IMR-90 (cell line): Measurements from ENCODE around the gene CAMK2B. TPM values are rescaled to one million over a fixed set of nuclear protein-coding genes. Genes with fewer than 3 reads are reported as not detected.

ENCODE experiments used
- ATAC-seq: fragments of 200-7000 bp; cut with Tn5 transposase; 2 replicates; pipeline ENCODE4 v1.9.1; 2020; ENCODE audit warnings: low read depth, mild to moderate bottlenecking, moderate library complexity
- BruUV-seq: library from RNA; stranded (reverse); fragments of 400-500 nt; replicated peaks from 2 replicates; lab custom pipeline; 2021; lab: Mats Ljungman, UMichigan
- CTCF ChIA-PET: fragments of 300-600 bp; formaldehyde crosslinking; extraction: SDS; loops from one replicate; lab custom pipeline; 2021; ENCODE audit warnings: antibody characterized with exemption; lab: Yijun Ruan, JAX
- POLR2A ChIA-PET: fragments of 300-600 bp; sonication (Branson Sonifier 250); formaldehyde crosslinking; loops from one replicate; lab custom pipeline; 2022; ENCODE audit warnings: antibody characterized with exemption; ENCODE audit not compliant: unreplicated experiment; lab: Charles Lee
- DNase-seq: peaks from one replicate; pipeline ENCODE4 v3.0.0; 2013
- H2AFZ ChIP-seq: replicated peaks from 2 replicates; pipeline ENCODE3; 2013; ENCODE audit warnings: low read length, mild to moderate bottlenecking; ENCODE audit not compliant: poor library complexity
- H2AK5ac ChIP-seq: 2 replicates; pipeline ENCODE4 v1.6.1; 2013; ENCODE audit warnings: low read depth, low read length, inconsistent platforms
- H2AK9ac ChIP-seq: replicated peaks from 2 replicates; pipeline ENCODE3; 2013; ENCODE audit warnings: mild to moderate bottlenecking, low read depth, low read length, moderate library complexity; ENCODE audit not compliant: poor library complexity
- H2BK120ac ChIP-seq: 2 replicates; pipeline ENCODE4 v1.6.1; 2013; ENCODE audit warnings: low read depth, low read length, inconsistent platforms
- H2BK15ac ChIP-seq: 3 replicates; pipeline ENCODE4 v1.6.1; 2013; ENCODE audit warnings: low read depth, low read length, inconsistent platforms
- H2BK20ac ChIP-seq: 2 replicates; pipeline ENCODE4 v1.6.1; 2013; ENCODE audit warnings: low read depth, mild to moderate bottlenecking, inconsistent platforms, low read length, moderate library complexity
- H2BK5ac ChIP-seq: 2 replicates; pipeline ENCODE4 v1.6.1; 2013; ENCODE audit warnings: mild to moderate bottlenecking, low read depth, low read length, inconsistent platforms; ENCODE audit not compliant: poor library complexity, severe bottlenecking
- H3K14ac ChIP-seq: replicated peaks from 2 replicates; pipeline ENCODE4 v1.6.1; 2013; ENCODE audit warnings: low read depth, low read length, inconsistent platforms
- H3K18ac ChIP-seq: 2 replicates; pipeline ENCODE4 v1.6.1; 2013; ENCODE audit warnings: low read depth, low read length, control low read depth
- H3K23ac ChIP-seq: 2 replicates; pipeline ENCODE4 v1.6.1; 2013; ENCODE audit warnings: low read depth, low read length, inconsistent platforms
- H3K27ac ChIP-seq: 2 replicates; pipeline ENCODE4 v1.5.1; 2013; ENCODE audit warnings: mild to moderate bottlenecking, control low read depth, low read length; ENCODE audit not compliant: insufficient read depth
- H3K27me3 ChIP-seq: 2 replicates; pipeline ENCODE4 v1.6.1; 2013; ENCODE audit warnings: low read length; ENCODE audit not compliant: control insufficient read depth, insufficient read depth
- H3K36me3 ChIP-seq: 2 replicates; pipeline ENCODE4 v1.6.1; 2013; ENCODE audit warnings: low read length, mixed read lengths; ENCODE audit not compliant: control insufficient read depth, insufficient read depth
- H3K4ac ChIP-seq: 2 replicates; pipeline ENCODE4 v1.6.1; 2013; ENCODE audit warnings: low read depth, low read length, inconsistent platforms
- H3K4me1 ChIP-seq: 2 replicates; pipeline ENCODE4 v1.6.1; 2013; ENCODE audit warnings: low read length, mixed read lengths; ENCODE audit not compliant: control insufficient read depth, insufficient read depth
- H3K4me2 ChIP-seq: 2 replicates; pipeline ENCODE4 v1.6.1; 2013; ENCODE audit warnings: low read depth, mild to moderate bottlenecking, control low read depth, low read length, moderate library complexity
- H3K4me3 ChIP-seq: 2 replicates; pipeline ENCODE4 v1.5.1; 2013; ENCODE audit warnings: low read depth, mild to moderate bottlenecking, control low read depth, low read length, moderate library complexity; ENCODE audit not compliant: insufficient read depth
- H3K56ac ChIP-seq: 2 replicates; pipeline ENCODE4 v1.6.1; 2013; ENCODE audit warnings: low read length, inconsistent platforms; ENCODE audit not compliant: insufficient read depth; ENCODE audit errors: extremely low read depth
- H3K79me1 ChIP-seq, 2 experiments: 2 replicates each; pipeline ENCODE4 v1.6.1; 2013; ENCODE audit warnings: low read length in 2 of 2, inconsistent platforms in 1 of 2, low read depth in 1 of 2
- H3K9ac ChIP-seq: 2 replicates; pipeline ENCODE4 v1.6.1; 2013; ENCODE audit warnings: low read depth, low read length, control low read depth
- H3K9me1 ChIP-seq: 2 replicates; pipeline ENCODE4 v1.6.1; 2013; ENCODE audit warnings: low read length, inconsistent platforms; ENCODE audit not compliant: insufficient read depth
- H3K9me3 ChIP-seq: 2 replicates; pipeline ENCODE4 v1.6.1; 2013; ENCODE audit warnings: low read length; ENCODE audit not compliant: control insufficient read depth, insufficient read depth
- H4K20me1 ChIP-seq: 2 replicates; pipeline ENCODE4 v1.6.1; 2013; ENCODE audit warnings: low read length, inconsistent platforms; ENCODE audit not compliant: insufficient read depth
- H4K5ac ChIP-seq: 2 replicates; pipeline ENCODE4 v1.6.1; 2013; ENCODE audit warnings: mild to moderate bottlenecking, low read depth, low read length, control low read depth
- H4K8ac ChIP-seq, 2 experiments: 2 replicates each; pipeline ENCODE4 v1.6.1; 2013; ENCODE audit warnings: low read depth in 2 of 2, low read length in 2 of 2, control low read depth in 1 of 2, inconsistent platforms in 1 of 2
- H4K91ac ChIP-seq: 2 replicates; pipeline ENCODE4 v1.6.1; 2013; ENCODE audit warnings: low read depth, low read length, inconsistent platforms; ENCODE audit not compliant: insufficient read depth
- CEBPB ChIP-seq: IDR thresholded peaks from 2 replicates; pipeline ENCODE4 v1.6.1; 2012; ENCODE audit warnings: low read depth, low read length, improper control_type of control experiment
- CHD1 ChIP-seq: IDR thresholded peaks from 2 replicates; pipeline ENCODE4 v1.6.1; 2012; ENCODE audit warnings: low read depth, low read length, improper control_type of control experiment
- MAFK ChIP-seq: IDR thresholded peaks from 2 replicates; pipeline ENCODE4 v1.6.1; 2012; ENCODE audit warnings: low read depth, low read length, improper control_type of control experiment
- MXI1 ChIP-seq: IDR thresholded peaks from 2 replicates; pipeline ENCODE4 v1.6.1; 2012; ENCODE audit warnings: low read depth, mild to moderate bottlenecking, low read length, moderate library complexity, borderline replicate concordance
- WGBS, 2 experiments: methylation state at CpG; one replicate each; pipeline versions ENCODE4 v1.1.5 to v1.1.7; 2013; ENCODE audit warnings: missing lambda C conversion rate in 2 of 2; ENCODE audit not compliant: insufficient read length in 1 of 2; ENCODE audit errors: extremely low coverage in 2 of 2; 5-methylcytosine and 5-hydroxymethylcytosine counted together
- dilution Hi-C: fragments of 300-500 bp; cut with HindIII; formaldehyde crosslinking; loops from one replicate; pipeline ENCODE4 v1.14.3; 2018; ENCODE audit warnings: low sequenced_read_pairs; ENCODE audit not compliant: unreplicated experiment
- in situ Hi-C: fragments of 300-500 bp; cut with MboI; formaldehyde crosslinking; loops from 3 replicates; pipeline ENCODE4 v1.14.3; 2019; ENCODE audit warnings: low sequenced_read_pairs, inconsistent platforms, mixed read lengths
- intact Hi-C: fragments of 100-400 bp; cut with micrococcal nuclease; formaldehyde crosslinking; loops from 2 replicates; pipeline ENCODE4 v1.10.0; 2022
- polyA plus RNA-seq, 3 experiments: library from polyadenylated mRNA; depleted of rRNA; stranded (reverse); fragments of >200 nt; gene quantifications; 2 replicates each; pipeline ENCODE4 v1.2.3, GENCODE V29; 2012; ENCODE audit warnings: low replicate concordance in 1 of 3
- total RNA-seq: library from RNA; depleted of rRNA; stranded (reverse); fragments of >200 nt; gene quantifications from 2 replicates; pipeline ENCODE4 v1.2.3, GENCODE V29; 2012
- TF ChIP-seq, protein P1 (sequence below): fragments of 150-350 bp; IDR thresholded peaks from 2 replicates; pipeline ENCODE4 v1.6.1; 2017; ENCODE audit warnings: mild to moderate bottlenecking, antibody characterized with exemption, low read length, low read depth

The CAMK2B gene
- total and polyA plus RNA-seq, 2 of the 4 experiments (the other 2 are of a cell fraction), result 0.18 to 0.36 TPM

DNA sequence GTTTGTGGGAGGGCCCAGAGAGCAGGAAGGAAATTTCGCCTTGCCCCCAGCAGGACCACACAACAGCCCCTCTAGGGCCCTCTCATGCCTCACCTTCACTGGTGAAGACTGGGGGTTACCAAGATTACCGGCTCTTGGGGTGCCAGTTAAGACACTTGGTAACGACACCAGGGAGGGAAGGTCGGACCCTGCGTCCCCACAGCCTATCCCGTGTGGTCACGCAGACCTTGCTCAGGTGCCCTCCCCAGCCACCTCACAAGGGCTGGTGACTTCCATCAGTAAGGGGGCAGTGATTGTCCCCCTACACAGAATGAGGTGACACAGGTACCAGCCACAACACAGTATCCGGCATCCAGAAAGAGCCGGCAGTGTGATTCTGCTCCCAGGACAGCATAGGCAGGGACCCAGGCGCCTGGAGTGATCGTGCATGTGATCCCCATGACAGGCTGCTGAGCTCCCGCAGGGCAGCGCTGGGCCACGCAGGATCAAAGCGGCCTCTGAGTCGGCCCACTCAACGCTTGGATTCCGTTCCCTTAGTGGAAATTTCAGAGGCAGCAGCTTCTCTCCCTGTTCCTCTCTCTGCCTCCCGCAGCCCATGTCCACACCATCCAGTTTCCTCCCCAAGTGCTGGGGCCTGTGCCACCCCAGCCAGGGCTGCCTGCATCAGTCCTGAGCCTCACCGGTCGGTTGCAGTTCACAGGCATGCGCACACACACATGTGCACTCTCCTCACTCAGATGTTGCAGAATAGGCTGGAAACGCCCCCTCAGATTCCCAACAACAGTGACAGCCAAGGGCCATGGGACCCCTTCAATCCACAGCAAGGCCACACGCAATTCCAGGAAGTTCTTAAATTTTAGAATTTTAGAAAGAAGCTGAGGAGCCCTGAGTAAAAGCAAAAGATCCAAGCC, 35.8 kb downstream of the CAMK2B start (continued):
- TF ChIP-seq CEBPB (no peak), CHD1 (no peak)

DNA sequence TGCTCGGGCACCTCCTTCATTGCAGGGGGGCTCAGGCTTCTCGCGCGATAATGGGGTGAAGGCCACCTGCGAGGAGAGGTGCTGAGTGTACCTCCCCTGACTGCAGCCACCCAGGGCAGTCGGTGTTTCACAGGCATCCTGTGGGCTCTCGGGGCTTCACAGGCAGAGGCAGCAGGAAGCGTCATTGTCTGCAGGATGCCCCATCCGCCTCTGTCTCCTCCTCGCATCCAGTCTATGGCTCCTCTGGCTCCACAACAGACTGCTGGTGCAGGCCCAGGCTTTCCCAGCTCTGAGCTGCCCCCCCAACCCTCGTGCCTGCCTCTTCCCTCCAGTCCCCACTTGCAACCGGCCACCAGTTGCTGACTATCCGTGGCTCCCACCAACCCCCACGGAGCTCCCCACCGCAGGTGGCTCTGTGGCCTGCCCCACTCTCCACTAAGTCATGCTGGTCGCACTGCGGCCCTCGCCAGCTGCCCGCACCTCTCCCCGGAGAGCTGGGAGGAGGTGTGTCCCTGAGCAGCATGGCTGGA, 36.5 kb downstream of the CAMK2B start:
- H3K36me3 ChIP-seq, result no peaks in the 10 kb centered on the region
- no peaks in the 10 kb centered on the region for H3K79me1 ChIP-seq
- TF ChIP-seq, protein P1, sequence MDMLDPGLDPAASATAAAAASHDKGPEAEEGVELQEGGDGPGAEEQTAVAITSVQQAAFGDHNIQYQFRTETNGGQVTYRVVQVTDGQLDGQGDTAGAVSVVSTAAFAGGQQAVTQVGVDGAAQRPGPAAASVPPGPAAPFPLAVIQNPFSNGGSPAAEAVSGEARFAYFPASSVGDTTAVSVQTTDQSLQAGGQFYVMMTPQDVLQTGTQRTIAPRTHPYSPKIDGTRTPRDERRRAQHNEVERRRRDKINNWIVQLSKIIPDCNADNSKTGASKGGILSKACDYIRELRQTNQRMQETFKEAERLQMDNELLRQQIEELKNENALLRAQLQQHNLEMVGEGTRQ, result no peak
- TF ChIP-seq MXI1, result no peak
- no peak for TF ChIP-seq MAFK
- ATAC-seq (no peak), DNase-seq (no peak)
- 0 out of 2 replicates have a peak, but pooled peaks cover 4% of the 10 kb centered on the region for H3K9me1 ChIP-seq
- no peak overlapping the region for H2BK120ac ChIP-seq
- H3K4me1 ChIP-seq, result peaks cover 7% of the 10 kb centered on the region; the same call in 1 of the 2 replicates
- H3K4me3 ChIP-seq, result no peak overlapping the region
- BruUV-seq, result no TSS peak
- ChIA-PET CTCF (interaction anchor here (0.7 kb wide), 1 partner anchor 45 kb away, joined by 3 read pairs; no protein-coding TSS in a partner anchor), POLR2A (no interaction called here)
- no peak overlapping the region for H4K8ac ChIP-seq
- H4K20me1 ChIP-seq, result no peaks in the 10 kb centered on the region
- no peak overlapping the region for H4K91ac ChIP-seq
- H2BK15ac ChIP-seq, result no peak overlapping the region
- no peak overlapping the region for H3K27ac ChIP-seq
- no peak overlapping the region for H2AK9ac ChIP-seq
- no peak overlapping the region; the same call in 1 of the 2 replicates for H2AK5ac ChIP-seq
- WGBS, 2 experiments, result 91% methylated on average over 12 of the region's 20 CpGs; no CpG with 5 or more reads in 1 of the 2 experiments
- in situ Hi-C loops, result no loop called here
- H3K4ac ChIP-seq, result no peak overlapping the region
- dilution Hi-C loops, result no loop called here
- no peak overlapping the region for H2BK20ac ChIP-seq
- no peak overlapping the region for H4K5ac ChIP-seq
- H3K27me3 ChIP-seq, result peaks cover 16% of the 10 kb centered on the region
- no peak overlapping the region for H3K23ac ChIP-seq
- intact Hi-C loops, result no loop called here
- no peak overlapping the region for H3K56ac ChIP-seq
- H3K4me2 ChIP-seq, result no peak overlapping the region
- no peak overlapping the region for H2AFZ ChIP-seq
- no peak overlapping the region for H3K18ac ChIP-seq
- no peaks in the 10 kb centered on the region for H3K9me3 ChIP-seq
- no peak overlapping the region for H3K9ac ChIP-seq
- no peak overlapping the region for H2BK5ac ChIP-seq
- H3K14ac ChIP-seq, result no peak overlapping the region
